ENCODE results near the gene NECAB2. TPM values are rescaled to one million over a fixed set of nuclear protein-coding genes. Genes with fewer than 3 reads are reported as not detected.

The NECAB2 gene
- total RNA-seq, 2 donors from 2014 or later, result 0.58 TPM; not detected in 1

DNA sequence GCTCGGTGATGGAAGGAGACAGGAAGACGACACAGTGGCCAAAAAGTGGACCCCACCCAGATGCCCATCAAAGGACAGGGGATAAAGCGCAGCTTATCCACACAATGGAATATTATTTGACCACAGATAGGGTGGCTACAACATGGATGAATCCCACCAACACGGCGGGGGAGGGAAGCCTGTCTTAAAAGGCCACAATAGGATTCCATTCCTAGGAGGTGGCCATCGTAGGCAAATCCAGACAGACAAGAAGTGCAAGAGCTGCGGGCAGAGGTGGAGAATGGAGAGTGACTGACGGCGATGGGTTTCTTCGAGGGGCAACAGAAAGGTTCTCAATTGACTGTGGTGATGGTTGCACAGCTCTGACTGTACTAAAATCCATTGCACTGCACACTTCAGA is 58.6 kb downstream of the NECAB2 start:
- H3K4me1 Mint-ChIP-seq (ENCODE audit: low read depth), result peaks cover 16% of the 10 kb centered on the region

DNA sequence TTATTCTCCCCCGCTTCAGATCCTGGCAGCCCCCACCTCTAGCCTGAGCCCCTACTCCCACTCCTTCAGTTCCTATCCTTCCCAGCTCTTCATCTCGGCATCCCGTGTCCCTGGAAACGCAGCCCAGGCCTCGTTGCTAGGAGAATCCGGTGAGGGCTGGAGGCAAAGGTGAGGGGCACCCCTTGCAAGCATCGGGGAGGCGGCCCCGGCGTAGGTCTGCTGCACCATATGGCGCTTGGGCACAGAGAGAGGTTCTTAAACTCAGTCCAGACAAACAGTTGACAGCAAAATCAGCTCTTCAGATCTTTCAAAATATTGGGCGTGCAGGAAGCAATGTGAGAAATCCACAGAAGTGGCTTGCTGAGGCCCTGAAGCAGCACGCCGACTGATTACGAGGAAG is 59.6 kb downstream of the NECAB2 start:
- no peak for ATAC-seq (replicated peaks in 1 of 2)
- peaks cover 39% of the 10 kb centered on the region for H3K27me3 Mint-ChIP-seq (ENCODE audit: low read depth)
- peaks cover 16% of the 10 kb centered on the region for H3K4me1 Mint-ChIP-seq (ENCODE audit: low read depth)
- no peak overlapping the region for H3K4me3 Mint-ChIP-seq
- H3K27ac Mint-ChIP-seq, result no peak overlapping the region
- no peaks in the 10 kb centered on the region for H3K36me3 Mint-ChIP-seq (ENCODE audit: insufficient read depth in 2 of 2)
- H3K9me3 Mint-ChIP-seq, result no peaks in the 10 kb centered on the region
- DNase-seq, result no peak

More for the DNA sequence above, 58.6 kb downstream of the NECAB2 start:
- DNase-seq (no peak), ATAC-seq (replicated peaks in 1 of 2) (no peak)
- Mint-ChIP-seq H3K36me3 (ENCODE audit: insufficient read depth in 2 of 2) (peaks cover 0 to under 1% of the 10 kb centered on the region in 2 donors), H3K4me3 (no peak overlapping the region), H3K27me3 (ENCODE audit: low read depth) (peaks cover 39% of the 10 kb centered on the region), H3K9me3 (no peaks in the 10 kb centered on the region), H3K27ac (no peak overlapping the region)

- no peak for ATAC-seq (replicated peaks in 1 of 2)
- no peak for DNase-seq
These were observed 61.4 kb downstream of the NECAB2 start for GRCh38 chr16:84029297-84030047.

DNA sequence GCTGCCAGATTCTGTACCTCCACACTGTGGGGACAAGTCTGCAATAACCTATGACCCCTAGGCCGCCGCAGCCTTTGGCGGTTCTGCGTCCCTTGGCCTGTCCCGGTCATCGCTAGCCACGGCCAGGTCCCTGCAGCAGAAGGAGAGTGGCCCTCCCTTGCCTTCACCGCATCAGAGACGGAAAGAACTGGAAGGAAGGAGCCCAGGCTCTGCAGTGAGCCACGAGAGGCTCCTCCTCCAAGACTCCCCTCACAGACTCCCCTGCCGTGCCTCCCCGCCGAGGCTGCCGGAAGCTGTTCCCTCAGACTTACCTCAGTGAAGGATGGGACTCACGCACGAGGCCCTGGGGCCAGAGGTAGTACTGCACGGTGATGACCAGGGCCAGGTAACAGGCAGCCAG is 63.5 kb downstream of the NECAB2 start:
- Mint-ChIP-seq H3K27ac (no peak overlapping the region), H3K4me3 (no peak overlapping the region), H3K36me3 (ENCODE audit: insufficient read depth in 2 of 2) (no peaks in the 10 kb centered on the region), H3K9me3 (no peaks in the 10 kb centered on the region), H3K4me1 (ENCODE audit: low read depth) (peaks cover 16% of the 10 kb centered on the region), H3K27me3 (ENCODE audit: low read depth) (peaks cover 40% of the 10 kb centered on the region)
- no peak for DNase-seq
- ATAC-seq (replicated peaks in 1 of 2), result no peak

More at GRCh38 chr16:84029297-84030047, 61.4 kb downstream of the NECAB2 start:
- Mint-ChIP-seq H3K27ac (no peak overlapping the region), H3K4me1 (ENCODE audit: low read depth) (peaks cover 16% of the 10 kb centered on the region), H3K27me3 (ENCODE audit: low read depth) (peaks cover 33% of the 10 kb centered on the region), H3K36me3 (ENCODE audit: insufficient read depth in 2 of 2) (no peaks in the 10 kb centered on the region), H3K9me3 (no peaks in the 10 kb centered on the region), H3K4me3 (no peak overlapping the region)

DNA sequence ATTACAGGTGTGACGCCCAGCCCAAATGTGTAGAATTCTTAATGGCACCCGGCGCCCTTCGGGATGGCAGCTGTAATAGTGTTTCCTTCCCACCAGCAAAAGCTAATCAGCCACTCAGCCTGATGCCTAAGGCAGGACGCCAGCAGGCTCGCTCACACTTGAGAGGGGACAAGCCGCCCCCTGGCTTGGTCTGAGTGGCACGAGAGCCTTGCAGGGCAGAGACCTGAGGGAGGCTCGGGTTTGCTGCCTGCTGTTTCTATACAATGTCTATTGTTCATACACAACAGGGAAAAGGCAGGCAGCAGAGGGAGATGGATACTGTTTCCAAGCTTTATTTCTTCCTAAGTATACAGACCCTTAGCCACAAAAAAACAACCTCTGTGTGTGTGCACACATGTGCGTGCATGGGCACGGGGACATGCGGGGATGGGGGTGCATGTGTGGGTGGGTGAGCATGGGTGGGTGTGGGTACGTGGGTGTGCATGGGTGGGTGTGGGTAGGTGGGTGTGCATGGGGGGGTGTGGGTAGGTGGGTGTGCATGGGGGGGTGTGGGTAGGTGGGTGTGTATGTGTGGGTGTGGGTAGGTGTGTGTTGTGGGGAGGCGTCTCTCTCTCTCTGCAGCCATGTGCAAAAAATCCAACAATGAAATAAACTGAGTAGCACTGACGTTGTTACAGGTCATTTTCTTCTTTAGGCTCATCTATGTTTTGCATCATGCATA is 64.6 kb downstream of the NECAB2 start:
- Mint-ChIP-seq H3K27ac (no peak overlapping the region), H3K36me3 (ENCODE audit: insufficient read depth in 2 of 2) (no peaks in the 10 kb centered on the region), H3K4me1 (ENCODE audit: low read depth) (peaks cover 16% of the 10 kb centered on the region), H3K27me3 (ENCODE audit: low read depth) (peaks cover 34% of the 10 kb centered on the region), H3K4me3 (no peak overlapping the region), H3K9me3 (no peaks in the 10 kb centered on the region)
- no peak for DNase-seq
- no peak for ATAC-seq (replicated peaks in 1 of 2)

DNA sequence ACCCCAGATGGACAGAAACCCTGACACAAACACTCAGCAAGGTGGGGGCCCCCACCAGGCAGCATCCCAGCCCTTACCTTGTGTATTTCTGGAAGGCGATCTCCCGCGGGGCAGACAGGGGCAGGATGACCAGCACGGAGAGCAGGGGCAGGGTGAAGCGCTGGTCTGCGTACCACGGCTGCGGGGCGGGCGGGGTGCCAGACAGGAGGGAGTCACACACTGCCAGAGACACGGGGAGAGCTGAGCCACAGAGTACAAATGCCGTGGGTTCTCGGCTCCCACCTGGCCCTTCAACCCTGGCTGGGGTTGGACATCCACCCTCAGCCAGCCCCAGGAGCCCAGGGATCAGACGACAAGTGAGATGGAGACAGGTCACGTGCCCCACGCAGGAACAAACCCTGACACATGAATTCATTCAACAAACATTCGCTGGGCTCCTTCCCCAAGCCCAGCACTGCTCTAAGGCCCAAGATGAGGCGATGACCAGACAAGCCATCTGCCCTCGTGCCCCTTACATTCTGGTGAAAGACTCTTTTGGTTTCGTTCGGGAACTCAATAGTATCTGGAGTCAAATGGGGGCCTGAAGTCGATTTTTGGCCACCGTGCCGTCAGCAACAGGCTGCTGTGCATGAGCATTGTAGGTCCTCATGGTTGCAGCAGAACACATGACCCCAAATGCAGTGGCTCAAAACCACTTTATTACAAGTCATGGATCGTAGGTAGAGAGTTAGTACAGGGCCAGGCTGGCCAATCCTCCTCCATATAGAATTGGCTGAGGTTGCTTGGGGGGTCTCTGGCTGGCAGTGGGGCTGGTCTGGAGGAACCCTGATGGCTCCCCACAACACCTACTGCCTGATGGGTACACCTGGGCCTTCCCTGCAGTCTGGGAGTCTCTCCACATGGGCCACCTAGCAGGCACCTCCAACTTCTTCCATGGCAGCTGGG is 65.5 kb downstream of the NECAB2 start:
- peaks cover 16% of the 10 kb centered on the region for H3K4me1 Mint-ChIP-seq (ENCODE audit: low read depth)
- H3K27ac Mint-ChIP-seq, result no peak overlapping the region
- ATAC-seq (replicated peaks in 1 of 2) (no peak), DNase-seq (no peak)
- peaks cover 29% of the 10 kb centered on the region for H3K27me3 Mint-ChIP-seq (ENCODE audit: low read depth)
- H3K9me3 Mint-ChIP-seq, result no peaks in the 10 kb centered on the region
- no peaks in the 10 kb centered on the region for H3K36me3 Mint-ChIP-seq (ENCODE audit: insufficient read depth in 2 of 2)
- no peak overlapping the region for H3K4me3 Mint-ChIP-seq

GRCh38 chr16:84034516-84034915 is 66.5 kb downstream of the NECAB2 start:
- Mint-ChIP-seq H3K9me3 (no peaks in the 10 kb centered on the region), H3K27ac (no peak overlapping the region), H3K27me3 (ENCODE audit: low read depth) (peaks cover 27% of the 10 kb centered on the region), H3K4me1 (ENCODE audit: low read depth) (peaks cover 11% of the 10 kb centered on the region), H3K4me3 (no peak overlapping the region), H3K36me3 (ENCODE audit: insufficient read depth in 2 of 2) (no peaks in the 10 kb centered on the region)
- DNase-seq (no peak), ATAC-seq (replicated peaks in 1 of 2) (no peak)

- Mint-ChIP-seq H3K27me3 (ENCODE audit: low read depth) (peaks cover 14% of the 10 kb centered on the region), H3K36me3 (ENCODE audit: insufficient read depth in 2 of 2) (no peaks in the 10 kb centered on the region), H3K4me1 (ENCODE audit: low read depth) (no peaks in the 10 kb centered on the region), H3K27ac (no peak overlapping the region), H3K4me3 (no peak overlapping the region), H3K9me3 (no peaks in the 10 kb centered on the region)
- DNase-seq, result no peak
- ATAC-seq (replicated peaks in 1 of 2), result no peak
These were observed 68.1 kb downstream of the NECAB2 start for GRCh38 chr16:84036131-84036530.

DNA sequence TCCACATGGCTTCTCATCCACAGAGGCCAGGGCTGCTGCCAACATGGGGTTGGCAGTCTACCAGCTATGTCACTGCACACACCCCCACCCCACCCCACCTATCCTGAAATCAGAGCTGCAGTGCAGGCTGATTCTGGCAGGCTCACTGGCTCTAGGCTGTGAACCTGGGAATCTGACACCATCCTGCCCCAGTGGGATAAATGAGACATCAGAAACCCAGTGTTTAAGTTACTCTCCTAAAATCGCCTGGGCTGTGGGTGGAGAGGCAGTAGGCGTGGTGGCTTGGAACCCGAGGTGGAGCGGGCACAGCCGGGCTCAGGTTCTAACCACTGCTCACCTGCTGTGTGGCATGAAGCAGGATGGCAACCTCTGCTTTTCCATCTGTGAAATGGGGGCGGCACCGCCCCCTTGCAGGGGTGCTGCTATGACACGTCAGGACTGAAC is 69.0 kb downstream of the NECAB2 start:
- no peaks in the 10 kb centered on the region for H3K36me3 Mint-ChIP-seq (ENCODE audit: insufficient read depth in 2 of 2)
- no peak for ATAC-seq (replicated peaks in 1 of 2)
- no peak overlapping the region for H3K27ac Mint-ChIP-seq
- DNase-seq, result no peak
- no peak overlapping the region for H3K4me3 Mint-ChIP-seq
- H3K9me3 Mint-ChIP-seq, result no peaks in the 10 kb centered on the region
- H3K4me1 Mint-ChIP-seq (ENCODE audit: low read depth), result no peaks in the 10 kb centered on the region
- H3K27me3 Mint-ChIP-seq (ENCODE audit: low read depth), result peaks cover 14% of the 10 kb centered on the region

DNA sequence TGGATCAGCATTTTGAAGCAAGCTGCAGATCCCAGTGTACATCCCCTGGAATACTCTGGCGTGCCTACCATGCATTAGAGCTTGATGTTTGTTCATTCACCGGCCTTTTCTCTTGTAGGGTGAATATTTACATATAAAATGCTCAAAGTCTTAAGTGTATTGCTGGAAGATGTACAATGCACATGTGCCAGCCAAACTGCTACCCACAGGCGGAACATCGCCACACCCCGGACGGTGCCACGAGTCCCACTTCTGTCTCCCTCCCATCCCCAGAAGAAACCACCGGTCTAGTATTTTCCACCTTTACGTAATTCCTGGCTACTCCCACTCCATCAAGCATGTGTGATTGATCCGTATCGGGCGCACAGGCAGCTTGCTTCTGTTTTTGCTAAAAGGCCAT is 70.4 kb downstream of the NECAB2 start:
- H3K9me3 Mint-ChIP-seq, result no peaks in the 10 kb centered on the region
- DNase-seq, result no peak
- no peak overlapping the region for H3K27ac Mint-ChIP-seq
- H3K27me3 Mint-ChIP-seq (ENCODE audit: low read depth), result peaks cover 16% of the 10 kb centered on the region
- no peaks in the 10 kb centered on the region for H3K36me3 Mint-ChIP-seq (ENCODE audit: insufficient read depth in 2 of 2)
- H3K4me3 Mint-ChIP-seq, result no peak overlapping the region
- H3K4me1 Mint-ChIP-seq (ENCODE audit: low read depth), result no peaks in the 10 kb centered on the region
- no peak for ATAC-seq (replicated peaks in 1 of 2)

DNA sequence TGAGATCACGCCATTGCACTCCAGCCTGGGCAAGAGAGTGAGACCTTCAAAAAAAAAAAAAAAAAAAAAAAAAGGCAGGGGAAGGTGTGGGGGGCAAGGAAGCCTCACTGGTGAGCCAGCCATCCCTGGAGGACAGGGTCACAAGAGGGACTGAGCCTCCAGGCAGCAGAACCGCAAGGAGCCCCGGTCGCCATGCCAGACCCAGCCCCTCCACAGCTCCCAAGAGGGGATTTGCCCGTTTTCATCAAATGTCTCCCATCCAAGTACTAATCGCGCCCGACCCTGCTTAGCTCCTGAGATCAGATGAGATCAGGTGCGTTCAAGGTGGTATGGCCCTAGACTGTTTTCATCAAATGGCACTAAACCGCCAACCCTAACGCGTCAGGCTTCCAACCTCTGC is 71.7 kb downstream of the NECAB2 start:
- Mint-ChIP-seq H3K27me3 (ENCODE audit: low read depth) (peaks cover 27% of the 10 kb centered on the region), H3K36me3 (ENCODE audit: insufficient read depth in 2 of 2) (no peaks in the 10 kb centered on the region), H3K27ac (no peak overlapping the region), H3K4me1 (ENCODE audit: low read depth) (no peaks in the 10 kb centered on the region), H3K9me3 (no peaks in the 10 kb centered on the region), H3K4me3 (no peak overlapping the region)
- DNase-seq (no peak), ATAC-seq (replicated peaks in 1 of 2) (no peak)

- ATAC-seq (replicated peaks in 1 of 2) (no peak), DNase-seq (no peak)
- Mint-ChIP-seq H3K9me3 (no peaks in the 10 kb centered on the region), H3K27ac (no peak overlapping the region), H3K36me3 (ENCODE audit: insufficient read depth in 2 of 2) (no peaks in the 10 kb centered on the region), H3K27me3 (ENCODE audit: low read depth) (peaks cover 26% of the 10 kb centered on the region), H3K4me3 (no peak overlapping the region), H3K4me1 (ENCODE audit: low read depth) (no peaks in the 10 kb centered on the region)
These were observed 72.3 kb downstream of the NECAB2 start for GRCh38 chr16:84040226-84040822.
